ENCODE measurements around the gene AMPD3.

- TF ChIP-seq CTCF (IDR thresholded peaks at IDR 0.05; ENCODE audit: poor library complexity, severe bottlenecking) (no peak), EZH2 (IDR thresholded peaks at IDR 0.05; ENCODE audit: borderline replicate concordance, insufficient read depth, low read length, poor library complexity, severe bottlenecking) (no peak), POLR2AphosphoS5 (IDR thresholded peaks at IDR 0.05) (no peak), MXI1 (conservative IDR thresholded peaks at IDR 0.05; ENCODE audit: poor library complexity, severe bottlenecking) (no peak), EP300 (conservative IDR thresholded peaks at IDR 0.05; ENCODE audit: poor library complexity, severe bottlenecking) (no peak), TAF1 (IDR thresholded peaks at IDR 0.05; ENCODE audit: low read depth) (no peak), RAD21 (conservative IDR thresholded peaks at IDR 0.05) (no peak), REST (IDR thresholded peaks at IDR 0.05; ENCODE audit: borderline replicate concordance) (no peak), SMC3 (conservative IDR thresholded peaks at IDR 0.05; ENCODE audit: poor library complexity) (no peak)
Observed at GRCh38 chr11:10441091-10441490, 14.0 kb upstream of the AMPD3 start.

All from neural cell (in vitro differentiated cells).